ENCODE data around the gene HAUS7.

The HAUS7 gene

GRCh38 chrX:153509592-153509991 lies 39.2 kb upstream of the HAUS7 start:
- Histone ChIP-seq H3K4me3 (ENCODE audit: low read depth, low read length) (no peak overlapping the region), H3K9me3 (no peaks in the 10 kb centered on the region), H3K36me3 (no peaks in the 10 kb centered on the region), H3K27me3 (no peaks in the 10 kb centered on the region), H3K4me1 (peaks cover 5% of the 10 kb centered on the region)
- no peak for TF ChIP-seq CTCF (IDR thresholded peaks at IDR 0.05; ENCODE audit: low read depth, low read length)
- no peak for DNase-seq

DNA sequence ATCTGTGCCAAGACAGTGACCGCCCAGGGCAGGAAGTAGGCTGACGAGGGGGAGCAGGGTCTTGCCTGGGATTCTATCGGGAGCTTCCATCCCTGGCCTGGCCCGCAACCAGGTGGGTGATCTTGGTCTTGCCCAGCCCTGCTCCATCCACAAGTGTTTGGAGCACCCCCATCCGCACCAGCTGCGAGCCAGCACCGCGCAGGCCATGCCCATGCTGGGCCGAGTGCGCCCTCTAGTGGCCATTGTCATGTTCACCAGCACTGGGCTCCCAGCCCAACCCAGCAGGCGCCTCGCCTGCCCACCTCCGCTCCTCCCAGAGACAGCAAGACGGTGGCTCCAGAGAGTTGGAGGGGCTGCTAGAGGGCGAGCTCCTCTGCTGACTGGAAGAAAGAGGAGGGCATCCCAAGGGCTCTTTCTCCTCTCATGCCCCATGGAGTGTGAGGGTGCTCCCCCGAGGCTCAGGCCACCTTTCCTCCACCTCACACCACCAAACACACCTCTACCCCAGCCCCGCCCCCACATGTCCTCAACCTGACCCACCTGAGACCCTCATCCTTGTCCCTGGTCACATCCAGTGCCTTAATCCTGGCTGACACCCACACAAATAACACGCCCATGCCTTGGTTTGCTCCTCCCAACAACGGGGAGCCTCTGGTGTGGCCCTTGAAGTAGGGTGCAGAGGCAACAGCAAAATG lies 37.3 kb upstream of the HAUS7 start:
- Histone ChIP-seq H3K4me3 (ENCODE audit: low read depth, low read length) (no peak overlapping the region), H3K36me3 (no peaks in the 10 kb centered on the region), H3K27me3 (no peaks in the 10 kb centered on the region), H3K9me3 (no peaks in the 10 kb centered on the region), H3K4me1 (peaks cover 5% of the 10 kb centered on the region)
- DNase-seq: peak; percentile 84
- TF ChIP-seq CTCF (IDR thresholded peaks at IDR 0.05; ENCODE audit: low read depth, low read length): peak; percentile 70

GRCh38 chrX:153505361-153505760 lies 35.0 kb upstream of the HAUS7 start:
- H3K9me3 ChIP-seq: no peaks in the 10 kb centered on the region
- H3K27me3 ChIP-seq: no peaks in the 10 kb centered on the region
- H3K4me1 ChIP-seq: peaks cover 5% of the 10 kb centered on the region
- DNase-seq: no peak
- no peaks in the 10 kb centered on the region for H3K36me3 ChIP-seq
- no peak for TF ChIP-seq CTCF (IDR thresholded peaks at IDR 0.05; ENCODE audit: low read depth, low read length)
- no peak overlapping the region for H3K4me3 ChIP-seq (ENCODE audit: low read depth, low read length)

DNA sequence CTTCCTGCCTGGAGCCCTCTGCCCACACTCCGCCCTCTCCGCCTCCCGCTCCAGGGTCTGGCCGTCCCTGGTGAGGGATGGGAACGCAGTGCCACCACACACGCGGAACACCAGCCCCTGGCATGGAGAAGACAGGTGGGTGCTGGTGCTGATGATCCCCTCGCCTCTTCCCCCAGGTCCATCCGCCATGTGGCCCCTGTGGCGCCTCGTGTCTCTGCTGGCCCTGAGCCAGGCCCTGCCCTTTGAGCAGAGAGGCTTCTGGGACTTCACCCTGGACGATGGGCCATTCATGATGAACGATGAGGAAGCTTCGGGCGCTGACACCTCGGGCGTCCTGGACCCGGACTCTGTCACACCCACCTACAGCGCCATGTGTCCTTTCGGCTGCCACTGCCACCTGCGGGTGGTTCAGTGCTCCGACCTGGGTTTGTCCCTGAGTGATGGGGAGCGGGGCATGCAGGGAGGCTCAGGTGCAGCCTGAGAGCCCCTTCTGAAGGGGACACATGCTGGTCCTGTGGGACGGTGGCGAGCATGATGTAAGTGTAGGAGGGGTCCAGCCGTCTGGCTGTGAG lies 34.2 kb upstream of the HAUS7 start:
- Histone ChIP-seq H3K36me3 (no peaks in the 10 kb centered on the region), H3K4me1 (peaks cover 5% of the 10 kb centered on the region), H3K4me3 (ENCODE audit: low read depth, low read length) (no peak overlapping the region), H3K9me3 (no peaks in the 10 kb centered on the region), H3K27me3 (no peaks in the 10 kb centered on the region)
- DNase-seq: no peak
- TF ChIP-seq CTCF (IDR thresholded peaks at IDR 0.05; ENCODE audit: low read depth, low read length): no peak

- no peaks in the 10 kb centered on the region for H3K9me3 ChIP-seq
- TF ChIP-seq CTCF (IDR thresholded peaks at IDR 0.05; ENCODE audit: low read depth, low read length): no peak
- peaks cover 4% of the 10 kb centered on the region for H3K4me1 ChIP-seq
- DNase-seq: no peak
- H3K4me3 ChIP-seq (ENCODE audit: low read depth, low read length): no peak overlapping the region
- H3K36me3 ChIP-seq: no peaks in the 10 kb centered on the region
- no peaks in the 10 kb centered on the region for H3K27me3 ChIP-seq
Observed at GRCh38 chrX:153502796-153503195, 32.4 kb upstream of the HAUS7 start.

DNA sequence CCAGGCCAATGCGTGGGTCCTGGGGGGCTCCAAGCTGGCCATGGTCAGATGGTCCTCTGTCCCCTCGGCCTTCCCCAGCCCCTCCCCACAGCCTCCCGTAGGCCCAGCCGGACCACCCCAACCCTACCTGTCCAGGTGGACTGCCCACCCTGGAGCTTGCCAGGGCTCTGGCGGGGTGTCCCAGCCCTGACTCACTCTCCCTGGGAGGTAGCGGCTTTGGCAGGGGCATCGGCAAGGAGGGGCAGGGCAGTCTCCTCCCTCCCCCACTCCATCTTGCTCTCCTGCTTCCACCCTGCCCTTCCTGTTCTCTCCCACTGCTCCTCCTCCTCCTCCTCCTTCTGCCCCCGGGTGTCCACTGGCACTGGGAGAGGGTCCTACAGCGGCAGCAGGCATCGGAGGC lies 31.8 kb upstream of the HAUS7 start:
- H3K4me3 ChIP-seq (ENCODE audit: low read depth, low read length): no peak overlapping the region
- H3K27me3 ChIP-seq: no peaks in the 10 kb centered on the region
- no peak for DNase-seq
- peaks cover 3% of the 10 kb centered on the region; the same call in 1 of the 2 replicates for H3K4me1 ChIP-seq
- no peak for TF ChIP-seq CTCF (IDR thresholded peaks at IDR 0.05; ENCODE audit: low read depth, low read length)
- H3K36me3 ChIP-seq: no peaks in the 10 kb centered on the region
- H3K9me3 ChIP-seq: no peaks in the 10 kb centered on the region
